Endometrial microvascular endothelial cells (primary cell): Measurements from ENCODE around the gene OR52B6. TPM values are rescaled to one million over a fixed set of nuclear protein-coding genes. Genes with fewer than 3 reads are reported as not detected.

ENCODE experiments used
- in situ Hi-C: cut with HindIII; loops from 2 replicates; pipeline ENCODE4 v1.10.0; 2017; ENCODE audit warnings: low sequenced_read_pairs, low pct_unique_long_range_greater_than_20kb; ENCODE audit errors: inconsistent ontology term
- total RNA-seq: library from RNA; depleted of rRNA; stranded (reverse); fragments of >200 nt; gene quantifications from one replicate; pipeline ENCODE4 v1.2.3, GENCODE V29; 2015; ENCODE audit errors: inconsistent ontology term

OR52B6 gene
- total RNA-seq, 1 donor from 2014 or later, result not detected

- in situ Hi-C loops, result no loop called here
Observed at GRCh38 chr11:5626196-5626595, 45.5 kb downstream of the OR52B6 start.

GRCh38 chr11:5631417-5631816, 50.7 kb downstream of the OR52B6 start:
- in situ Hi-C loops, result no loop called here

Other genes with a start within 250 kb of the OR52B6 start
- gene OR51B5, start 237.4 kb upstream of the OR52B6 start, total RNA-seq, result not detected
- gene OR51B6, start 229.4 kb upstream of the OR52B6 start, total RNA-seq, result not detected
- not detected for gene OR51M1, start 197.1 kb upstream of the OR52B6 start, total RNA-seq
- gene OR51Q1, start 158.8 kb upstream of the OR52B6 start, total RNA-seq, result not detected
- gene OR51I1, start 139.4 kb upstream of the OR52B6 start, total RNA-seq, result not detected
- gene OR51I2, start 131.6 kb upstream of the OR52B6 start, total RNA-seq, result not detected
- gene OR52D1, start 92.2 kb upstream of the OR52B6 start, total RNA-seq, result not detected
- not detected for gene UBQLN3, start 70.9 kb upstream of the OR52B6 start, total RNA-seq
- not detected for gene UBQLNL, start 64.2 kb upstream of the OR52B6 start, total RNA-seq
- not detected for gene OR52H1, start 32.3 kb upstream of the OR52B6 start, total RNA-seq
- 9.7 TPM for gene TRIM6, start 15.8 kb downstream of the OR52B6 start, total RNA-seq
- gene TRIM34, start 44.1 kb downstream of the OR52B6 start, total RNA-seq, result 11.8 TPM
- gene TRIM5, start 104.2 kb downstream of the OR52B6 start, total RNA-seq, result 55.4 TPM
- gene TRIM22, start 108.9 kb downstream of the OR52B6 start, total RNA-seq, result 112 TPM
- gene OR56B1, start 155.6 kb downstream of the OR52B6 start, total RNA-seq, result not detected
- not detected for gene OR52N4, start 173.4 kb downstream of the OR52B6 start, total RNA-seq
- gene OR52N5, start 202.5 kb downstream of the OR52B6 start, total RNA-seq, result not detected
- gene OR52N1, start 210.4 kb downstream of the OR52B6 start, total RNA-seq, result not detected
- not detected for gene OR52N2, start 228.0 kb downstream of the OR52B6 start, total RNA-seq